ENCODE measurements around the gene MRPL4. TPM values are rescaled to one million over a fixed set of nuclear protein-coding genes. Genes with fewer than 3 reads are reported as not detected.

MRPL4 gene
- total and polyA plus RNA-seq, 12 donors: 33.4 to 123 (median 64.1) TPM

GRCh38 chr19:10269333-10270179 is 17.5 kb downstream of the MRPL4 start:
- H3K4me1 ChIP-seq (replicated peaks in 1 of 2): peaks cover 5 to 19% of the 10 kb centered on the region in 2 donors
- peak overlapping the region; percentile 62 to 88 (median 74) for H3K27ac ChIP-seq
- peaks cover 0 to under 1% of the 10 kb centered on the region in 2 donors for H3K36me3 ChIP-seq (replicated peaks in 1 of 2)
- WGBS, 4 donors: 0 to 10% (median 4%) methylated on average over 12 to 59 of the region's 59 CpGs
- TF ChIP-seq CTCF (IDR thresholded peaks at IDR 0.05) (peak; percentile 89 to 95 (median 92)), POLR2A (IDR thresholded peaks at IDR 0.05) (no peak)
- no peaks in the 10 kb centered on the region for H3K9me3 ChIP-seq (replicated peaks in 1 of 3)
- H3K4me3 ChIP-seq: peak overlapping the region in 2 of 4 donors; percentile 19 to 42
- peak; percentile 79 to 92 (median 83) for DNase-seq
- no peaks in the 10 kb centered on the region for H3K27me3 ChIP-seq
- intact Hi-C loops (cut with DNase I): loop anchor here (2.0 kb wide), 1 partner anchor 121 kb away; no protein-coding TSS in a partner anchor

- H3K4me3 ChIP-seq: peak overlapping the region in 2 of 4 donors; percentile 19 to 42
- no peak for TF ChIP-seq CTCF (IDR thresholded peaks at IDR 0.05)
- no peak for TF ChIP-seq POLR2A (IDR thresholded peaks at IDR 0.05)
- DNase-seq: peak; percentile 62 to 84 (median 76)
- 1 to 4% (median 3%) methylated on average over 13 to 37 of the region's 37 CpGs; no CpG with 5 or more reads in 1 of the 4 donors for WGBS, 4 donors
- peak overlapping the region; percentile 62 to 88 (median 74) for H3K27ac ChIP-seq
- H3K9me3 ChIP-seq (replicated peaks in 1 of 3): no peaks in the 10 kb centered on the region
- H3K36me3 ChIP-seq (replicated peaks in 1 of 2): peaks cover 0 to 7% of the 10 kb centered on the region in 2 donors
- H3K27me3 ChIP-seq: no peaks in the 10 kb centered on the region
- H3K4me1 ChIP-seq (replicated peaks in 1 of 2): peaks cover 5 to 19% of the 10 kb centered on the region in 2 donors
- intact Hi-C loops (cut with DNase I): no loop called here
Measured at GRCh38 chr19:10270180-10270615, 18.2 kb downstream of the MRPL4 start.

- intact Hi-C loops (cut with DNase I): no loop called here
- Histone ChIP-seq H3K36me3 (replicated peaks in 1 of 2) (peaks cover 0 to 9% of the 10 kb centered on the region in 2 donors), H3K4me3 (peak within 1 kb of the TSS in 3 of 4 donors; percentile 19 to 42 (median 22)), H3K27ac (peak within 1 kb of the TSS; percentile 64 to 88 (median 74)), H3K27me3 (no peaks in the 10 kb centered on the region), H3K9me3 (replicated peaks in 1 of 3) (no peaks in the 10 kb centered on the region), H3K4me1 (replicated peaks in 1 of 2) (peaks cover 5 to 19% of the 10 kb centered on the region in 2 donors)
- DNase-seq: peak; percentile 69 to 94 (median 84)
- TF ChIP-seq POLR2A (IDR thresholded peaks at IDR 0.05) (peak; percentile 35 to 52), CTCF (IDR thresholded peaks at IDR 0.05) (peak in 1 of 6 experiments; percentile 35)
- 2 to 5% (median 4%) methylated on average over 12 to 51 of the region's 51 CpGs for WGBS, 4 donors
Measured at GRCh38 chr19:10270616-10271394, 18.8 kb downstream of the MRPL4 start, which contains the start of gene ICAM1. ICAM1 (plus strand) TSS chr19:10271120; CDS start chr19:10271160, 40 bp downstream.
